Endodermal cell (in vitro differentiated cells): ENCODE results near the gene ECM1. TPM values are rescaled to one million over a fixed set of nuclear protein-coding genes. Genes with fewer than 3 reads are reported as not detected.

Experiments
- DNase-seq: peaks from one replicate; pipeline ENCODE4 v3.0.0-alpha.2; 2017
- H3K27ac ChIP-seq: 2 replicates; pipeline ENCODE4 v1.5.1; 2013; ENCODE audit warnings: mild to moderate bottlenecking, low read depth, low read length, moderate library complexity
- H3K27me3 ChIP-seq: 2 replicates; pipeline ENCODE4 v1.6.1; 2013; ENCODE audit warnings: mild to moderate bottlenecking, low read length, moderate library complexity; ENCODE audit not compliant: insufficient read depth, control insufficient read depth, poor library complexity, severe bottlenecking
- H3K36me3 ChIP-seq: 2 replicates; pipeline ENCODE4 v1.7.0; 2013; ENCODE audit warnings: mild to moderate bottlenecking, low read length, moderate library complexity; ENCODE audit not compliant: control insufficient read depth, insufficient read depth
- H3K4me1 ChIP-seq: one replicate; pipeline ENCODE4 v1.7.0; 2013; ENCODE audit warnings: low read length; ENCODE audit not compliant: control insufficient read depth, insufficient read depth
- H3K4me3 ChIP-seq: 2 replicates; pipeline ENCODE4 v1.5.1; 2013; ENCODE audit warnings: mild to moderate bottlenecking, low read length, moderate library complexity
- H3K9ac ChIP-seq: 2 replicates; pipeline ENCODE4 v1.6.1; 2013; ENCODE audit warnings: mild to moderate bottlenecking, low read length, moderate library complexity; ENCODE audit not compliant: poor library complexity, severe bottlenecking; ENCODE audit errors: extremely low read depth
- H3K9me3 ChIP-seq: 2 replicates; pipeline ENCODE4 v1.6.1; 2013; ENCODE audit warnings: mild to moderate bottlenecking, low read length, moderate library complexity; ENCODE audit not compliant: control insufficient read depth
- H3K27ac Mint-ChIP-seq: 2 replicates; pipeline ENCODE4 v1.8.0; 2020; ENCODE audit warnings: mixed read lengths
- H3K27me3 Mint-ChIP-seq: 2 replicates; pipeline ENCODE4 v1.8.0; 2021; ENCODE audit warnings: mild to moderate bottlenecking, mixed read lengths; ENCODE audit not compliant: insufficient read depth
- H3K36me3 Mint-ChIP-seq: 2 replicates; pipeline ENCODE4 v1.8.0; 2020; ENCODE audit warnings: low read depth, mixed read lengths
- H3K4me1 Mint-ChIP-seq: 2 replicates; pipeline ENCODE4 v1.8.0; 2020; ENCODE audit warnings: mixed read lengths
- H3K4me3 Mint-ChIP-seq: 2 replicates; pipeline ENCODE4 v1.8.0; 2020; ENCODE audit warnings: mild to moderate bottlenecking, moderate library complexity, mixed read lengths
- H3K9me3 Mint-ChIP-seq: 2 replicates; pipeline ENCODE4 v1.8.0; 2020; ENCODE audit warnings: mild to moderate bottlenecking, mixed read lengths
- WGBS, 2 experiments: methylation state at CpG; one replicate each; pipeline versions ENCODE4 v1.1.5 to v1.1.7; 2013; ENCODE audit warnings: missing lambda C conversion rate in 2 of 2, mixed read lengths in 1 of 2; ENCODE audit not compliant: insufficient coverage in 1 of 2, insufficient read length in 1 of 2; 5-methylcytosine and 5-hydroxymethylcytosine counted together
- total RNA-seq, 2 donors: library from RNA; stranded (reverse); fragmentation: NEBNext Ultra II Directional in 1 of 2; extraction: Animal tissue kit (Norgen Biotek cat#: 25700) in 1 of 2; gene quantifications; 2 replicates in 1 of 2; 3 replicates in 1 of 2; pipeline ENCODE4 v1.2.1, GENCODE V29; 2021
- TF ChIP-seq, protein P1 (sequence below): fragments of 200-600 bp; sonication (generic); conservative IDR thresholded peaks from 2 replicates; pipeline ENCODE4 v1.5.0; 2021; ENCODE audit warnings: antibody characterized with exemption, mild to moderate bottlenecking

ECM1 gene
- total RNA-seq, 2 donors from 2014 or later: 4.8 to 5.6 TPM

GRCh38 chr1:150521196-150521968 lies 13.5 kb downstream of the ECM1 start:
- peaks cover 4% of the 10 kb centered on the region for H3K4me1 Mint-ChIP-seq
- Histone ChIP-seq H3K4me1 (no peaks in the 10 kb centered on the region), H3K36me3 (no peaks in the 10 kb centered on the region), H3K9ac (no peak overlapping the region), H3K9me3 (no peaks in the 10 kb centered on the region), H3K4me3 (no peak overlapping the region), H3K27me3 (no peaks in the 10 kb centered on the region), H3K27ac (no peak overlapping the region)
- H3K27me3 Mint-ChIP-seq: no peaks in the 10 kb centered on the region
- DNase-seq: no peak
- H3K27ac Mint-ChIP-seq: no peak overlapping the region
- WGBS, 2 experiments: 86 to 100% methylated on average over 1 of the region's 1 CpG
- no peak overlapping the region for H3K4me3 Mint-ChIP-seq
- H3K36me3 Mint-ChIP-seq: no peaks in the 10 kb centered on the region
- TF ChIP-seq, protein P1, sequence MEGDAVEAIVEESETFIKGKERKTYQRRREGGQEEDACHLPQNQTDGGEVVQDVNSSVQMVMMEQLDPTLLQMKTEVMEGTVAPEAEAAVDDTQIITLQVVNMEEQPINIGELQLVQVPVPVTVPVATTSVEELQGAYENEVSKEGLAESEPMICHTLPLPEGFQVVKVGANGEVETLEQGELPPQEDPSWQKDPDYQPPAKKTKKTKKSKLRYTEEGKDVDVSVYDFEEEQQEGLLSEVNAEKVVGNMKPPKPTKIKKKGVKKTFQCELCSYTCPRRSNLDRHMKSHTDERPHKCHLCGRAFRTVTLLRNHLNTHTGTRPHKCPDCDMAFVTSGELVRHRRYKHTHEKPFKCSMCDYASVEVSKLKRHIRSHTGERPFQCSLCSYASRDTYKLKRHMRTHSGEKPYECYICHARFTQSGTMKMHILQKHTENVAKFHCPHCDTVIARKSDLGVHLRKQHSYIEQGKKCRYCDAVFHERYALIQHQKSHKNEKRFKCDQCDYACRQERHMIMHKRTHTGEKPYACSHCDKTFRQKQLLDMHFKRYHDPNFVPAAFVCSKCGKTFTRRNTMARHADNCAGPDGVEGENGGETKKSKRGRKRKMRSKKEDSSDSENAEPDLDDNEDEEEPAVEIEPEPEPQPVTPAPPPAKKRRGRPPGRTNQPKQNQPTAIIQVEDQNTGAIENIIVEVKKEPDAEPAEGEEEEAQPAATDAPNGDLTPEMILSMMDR: no peak
- H3K9me3 Mint-ChIP-seq: no peaks in the 10 kb centered on the region

GRCh38 chr1:150525348-150525747 lies 17.4 kb downstream of the ECM1 start:
- Histone ChIP-seq H3K27me3 (no peaks in the 10 kb centered on the region), H3K36me3 (no peaks in the 10 kb centered on the region), H3K9me3 (no peaks in the 10 kb centered on the region), H3K4me3 (no peak overlapping the region), H3K9ac (no peak overlapping the region), H3K4me1 (no peaks in the 10 kb centered on the region), H3K27ac (no peak overlapping the region)
- Mint-ChIP-seq H3K4me3 (no peak overlapping the region), H3K27ac (no peak overlapping the region), H3K9me3 (no peaks in the 10 kb centered on the region), H3K4me1 (peaks cover 6% of the 10 kb centered on the region), H3K27me3 (no peaks in the 10 kb centered on the region), H3K36me3 (no peaks in the 10 kb centered on the region)
- 80 to 97% methylated on average over 3 of the region's 3 CpGs for WGBS, 2 experiments
- DNase-seq: no peak
- TF ChIP-seq, protein P1: no peak

- Histone ChIP-seq H3K9ac (no peak overlapping the region), H3K27me3 (no peaks in the 10 kb centered on the region), H3K4me3 (no peak overlapping the region), H3K4me1 (no peaks in the 10 kb centered on the region), H3K36me3 (no peaks in the 10 kb centered on the region), H3K27ac (no peak overlapping the region), H3K9me3 (no peaks in the 10 kb centered on the region)
- H3K4me1 Mint-ChIP-seq: peaks cover 17% of the 10 kb centered on the region
- 100% methylated on average over 1 of the region's 1 CpG; no CpG with 5 or more reads in 1 of the 2 experiments for WGBS, 2 experiments
- H3K9me3 Mint-ChIP-seq: no peaks in the 10 kb centered on the region
- no peak overlapping the region for H3K4me3 Mint-ChIP-seq
- H3K27ac Mint-ChIP-seq: no peak overlapping the region
- no peaks in the 10 kb centered on the region for H3K36me3 Mint-ChIP-seq
- DNase-seq: no peak
- no peaks in the 10 kb centered on the region for H3K27me3 Mint-ChIP-seq
- TF ChIP-seq, protein P1: no peak
These were observed 20.3 kb downstream of the ECM1 start for GRCh38 chr1:150528196-150528595.
